Omental fat pad (tissue), 4 donors: Measurements from ENCODE around the gene SCLY. TPM values are rescaled to one million over a fixed set of nuclear protein-coding genes. Genes with fewer than 3 reads are reported as not detected.
"Not testable (repeated sequence)": the region's sequence is repeated elsewhere in the genome, so short reads cannot be mapped to it uniquely, and the experiment has no call there.

Source experiments
- ATAC-seq: fragments of 150-250 bp; one replicate; pipeline ENCODE4 v1.9.1; 2016; ENCODE audit warnings: mild to moderate bottlenecking, moderate library complexity; ENCODE audit not compliant: low FRiP score
- DNase-seq: peaks from one replicate; pipeline ENCODE4 v3.0.0-alpha.2; 2019; ENCODE audit warnings: low spot score
- CTCF ChIP-seq, 3 donors: fragments of 450-650 bp; IDR thresholded peaks; one replicate each; pipeline ENCODE4 v1.5.1; 2016 to 2017; ENCODE audit warnings: antibody characterized with exemption in 3 of 3, mild to moderate bottlenecking in 3 of 3, moderate library complexity in 2 of 3
- total RNA-seq, 4 donors: library from RNA; depleted of rRNA; stranded (reverse); fragments of >200 nt; gene quantifications; one replicate each; pipeline ENCODE4 v1.1.0, GENCODE V29; 2016

SCLY gene
- total RNA-seq, 4 donors from 2014 or later = 7.3 to 15.8 (median 12.5) TPM

- no peak for DNase-seq
- TF ChIP-seq CTCF (IDR thresholded peaks at IDR 0.05) = no peak
- no peak for ATAC-seq
These were observed 53.6 kb downstream of the SCLY start for GRCh38 chr2:238114331-238114841.

GRCh38 chr2:238114851-238115660 lies 54.3 kb downstream of the SCLY start:
- TF ChIP-seq CTCF (IDR thresholded peaks at IDR 0.05) = no peak

GRCh38 chr2:238115709-238116108 lies 54.9 kb downstream of the SCLY start:
- not testable (repeated sequence) for DNase-seq

More at GRCh38 chr2:238114851-238115660, 54.3 kb downstream of the SCLY start:
- no peak for ATAC-seq
- DNase-seq = no peak

GRCh38 chr2:238116298-238117198 lies 55.7 kb downstream of the SCLY start:
- ATAC-seq = no peak
- no peak for TF ChIP-seq CTCF (IDR thresholded peaks at IDR 0.05)
- DNase-seq = no peak

More at GRCh38 chr2:238115709-238116108, 54.9 kb downstream of the SCLY start:
- ATAC-seq = not testable (repeated sequence)

- ATAC-seq = no peak
- no peak for TF ChIP-seq CTCF (IDR thresholded peaks at IDR 0.05)
- DNase-seq = no peak
These were observed 56.7 kb downstream of the SCLY start for GRCh38 chr2:238117199-238118154.

GRCh38 chr2:238119756-238120462 lies 59.1 kb downstream of the SCLY start:
- no peak for TF ChIP-seq CTCF (IDR thresholded peaks at IDR 0.05)
- DNase-seq (no peak), ATAC-seq (no peak)
